SU-DHL-6 (cell line): ENCODE measurements around the gene DLD.

Source experiments
- CTCF ChIP-seq: fragments of 200-600 bp; sonication (generic); IDR thresholded peaks from one replicate; pipeline ENCODE4 v1.5.1; 2017; ENCODE audit warnings: antibody characterized with exemption, mild to moderate bottlenecking, low read length, moderate library complexity; ENCODE audit not compliant: insufficient read depth, poor library complexity, severe bottlenecking
- EZH2phosphoT487 ChIP-seq: fragments of 200-600 bp; sonication (generic), shearing (Covaris generic); conservative IDR thresholded peaks from 2 replicates; pipeline ENCODE4 v1.6.1; 2018; ENCODE audit warnings: mild to moderate bottlenecking, antibody characterized with exemption, low read length, moderate library complexity, mixed read lengths

- TF ChIP-seq CTCF: no peak
- no peak for TF ChIP-seq EZH2phosphoT487
These were observed 69.3 kb downstream of the DLD start for GRCh38 chr7:107960272-107960671.
